Mesendoderm (in vitro differentiated cells): ENCODE data around the gene GLIS1.

Experiments
- DNase-seq: peaks from one replicate; pipeline ENCODE4 v3.0.0; 2013
- H2AK5ac ChIP-seq: 2 replicates; pipeline ENCODE4 v1.6.1; 2013; ENCODE audit warnings: low read length, inconsistent platforms
- H2BK120ac ChIP-seq: 2 replicates; pipeline ENCODE4 v1.6.1; 2013; ENCODE audit warnings: low read depth, mild to moderate bottlenecking, low read length, moderate library complexity, mixed read lengths
- H2BK15ac ChIP-seq: replicated peaks from 2 replicates; pipeline ENCODE4 v1.6.1; 2013; ENCODE audit warnings: low read depth, mild to moderate bottlenecking, moderate library complexity
- H2BK5ac ChIP-seq: 2 replicates; pipeline ENCODE4 v1.6.1; 2013; ENCODE audit warnings: low read length, inconsistent platforms
- H3K18ac ChIP-seq: 2 replicates; pipeline ENCODE4 v1.6.1; 2013; ENCODE audit warnings: mild to moderate bottlenecking, low read length, mixed read lengths
- H3K23ac ChIP-seq: one replicate; pipeline ENCODE4 v1.6.1; 2013; ENCODE audit warnings: low read length
- H3K27ac ChIP-seq: 2 replicates; pipeline ENCODE4 v1.5.1; 2013; ENCODE audit warnings: low read depth, mild to moderate bottlenecking, inconsistent platforms, low read length, moderate library complexity
- H3K27me3 ChIP-seq: 2 replicates; pipeline ENCODE4 v1.6.1; 2013; ENCODE audit warnings: low read length, control low read depth, mild to moderate bottlenecking, inconsistent platforms; ENCODE audit not compliant: insufficient read depth, poor library complexity
- H3K36me3 ChIP-seq: 2 replicates; pipeline ENCODE4 v1.6.1; 2013; ENCODE audit warnings: low read length, inconsistent platforms; ENCODE audit not compliant: control insufficient read depth, insufficient read depth
- H3K4ac ChIP-seq: one replicate; pipeline ENCODE4 v1.6.1; 2013; ENCODE audit warnings: low read depth, mild to moderate bottlenecking, low read length, moderate library complexity
- H3K4me1 ChIP-seq: 2 replicates; pipeline ENCODE4 v1.6.1; 2013; ENCODE audit warnings: low read depth, low read length, inconsistent platforms; ENCODE audit not compliant: control insufficient read depth
- H3K4me2 ChIP-seq: 2 replicates; pipeline ENCODE4 v1.6.1; 2013; ENCODE audit warnings: low read length
- H3K4me3 ChIP-seq: 2 replicates; pipeline ENCODE4 v1.5.1; 2013; ENCODE audit warnings: mild to moderate bottlenecking, low read length
- H3K56ac ChIP-seq: one replicate; pipeline ENCODE4 v1.6.1; 2013; ENCODE audit warnings: low read length
- H3K79me1 ChIP-seq: 2 replicates; pipeline ENCODE4 v1.6.1; 2013; ENCODE audit warnings: low read length, inconsistent platforms
- H3K79me2 ChIP-seq: 2 replicates; pipeline ENCODE4 v1.6.1; 2013; ENCODE audit warnings: mild to moderate bottlenecking, low read length; ENCODE audit not compliant: control insufficient read depth, insufficient read depth
- H3K9ac ChIP-seq: 2 replicates; pipeline ENCODE4 v1.6.1; 2013; ENCODE audit warnings: low read length, inconsistent platforms
- H4K5ac ChIP-seq: one replicate; pipeline ENCODE4 v1.6.1; 2013; ENCODE audit warnings: low read length
- H4K8ac ChIP-seq: one replicate; pipeline ENCODE4 v1.6.1; 2013; ENCODE audit warnings: low read depth, mild to moderate bottlenecking, control low read depth, low read length, moderate library complexity
- WGBS: extraction: QIAGEN DNeasy Blood & Tissue Kit; methylation state at CpG from one replicate; pipeline ENCODE4 v1.1.7; 2013; ENCODE audit warnings: low lambda C conversion rate, missing lambda C conversion rate; ENCODE audit not compliant: insufficient coverage; ENCODE audit errors: extremely low coverage; 5-methylcytosine and 5-hydroxymethylcytosine counted together

The GLIS1 gene

DNA sequence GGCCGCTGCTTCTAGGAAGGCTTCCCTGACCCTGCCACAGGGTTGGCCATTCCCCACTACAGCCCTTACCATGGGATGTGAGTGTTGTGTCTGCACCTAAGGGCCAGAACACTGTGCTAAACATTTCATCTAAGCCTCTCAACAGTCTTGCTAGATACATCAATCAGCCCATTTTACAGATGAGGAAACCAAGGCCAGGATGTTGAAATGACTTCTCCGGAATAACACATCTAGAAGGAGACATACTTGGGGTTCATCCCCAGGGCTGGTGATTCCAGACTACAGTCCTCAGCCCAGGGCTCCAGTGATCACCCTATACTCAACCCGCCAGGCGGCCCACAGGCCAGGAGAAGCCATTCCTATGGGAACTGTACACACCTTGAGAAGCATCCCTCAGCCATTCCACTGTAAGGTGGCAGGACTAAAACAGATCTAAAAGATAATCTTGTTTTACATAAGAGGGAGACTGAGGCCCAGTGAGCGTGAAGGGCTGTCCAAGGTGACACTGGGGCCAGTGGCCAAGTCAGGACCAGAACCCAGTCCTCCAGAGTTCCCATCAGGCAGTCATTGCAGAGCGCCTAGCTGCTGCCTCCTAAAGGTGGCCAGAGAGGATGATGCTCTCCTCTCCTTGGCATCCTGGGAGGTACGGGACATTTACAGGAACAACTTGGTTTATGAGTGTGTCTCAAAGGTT, 119.5 kb downstream of the GLIS1 start:
- Histone ChIP-seq H4K5ac (no peak overlapping the region), H3K4ac (no peak overlapping the region), H4K8ac (no peak overlapping the region), H3K36me3 (no peaks in the 10 kb centered on the region), H3K18ac (no peak overlapping the region), H3K27ac (no peak overlapping the region), H3K9ac (no peak overlapping the region), H2BK5ac (no peak overlapping the region), H2BK120ac (no peak overlapping the region), H3K27me3 (no peaks in the 10 kb centered on the region), H3K56ac (no peak overlapping the region), H3K4me2 (no peak overlapping the region), H2AK5ac (no peak overlapping the region), H3K79me2 (no peaks in the 10 kb centered on the region), H3K4me1 (no peaks in the 10 kb centered on the region), H2BK15ac (no peak overlapping the region), H3K23ac (no peak overlapping the region), H3K79me1 (no peaks in the 10 kb centered on the region), H3K4me3 (no peak overlapping the region)
- no peak for DNase-seq
- WGBS: no CpG with 5 or more reads among the region's 7 CpGs

DNA sequence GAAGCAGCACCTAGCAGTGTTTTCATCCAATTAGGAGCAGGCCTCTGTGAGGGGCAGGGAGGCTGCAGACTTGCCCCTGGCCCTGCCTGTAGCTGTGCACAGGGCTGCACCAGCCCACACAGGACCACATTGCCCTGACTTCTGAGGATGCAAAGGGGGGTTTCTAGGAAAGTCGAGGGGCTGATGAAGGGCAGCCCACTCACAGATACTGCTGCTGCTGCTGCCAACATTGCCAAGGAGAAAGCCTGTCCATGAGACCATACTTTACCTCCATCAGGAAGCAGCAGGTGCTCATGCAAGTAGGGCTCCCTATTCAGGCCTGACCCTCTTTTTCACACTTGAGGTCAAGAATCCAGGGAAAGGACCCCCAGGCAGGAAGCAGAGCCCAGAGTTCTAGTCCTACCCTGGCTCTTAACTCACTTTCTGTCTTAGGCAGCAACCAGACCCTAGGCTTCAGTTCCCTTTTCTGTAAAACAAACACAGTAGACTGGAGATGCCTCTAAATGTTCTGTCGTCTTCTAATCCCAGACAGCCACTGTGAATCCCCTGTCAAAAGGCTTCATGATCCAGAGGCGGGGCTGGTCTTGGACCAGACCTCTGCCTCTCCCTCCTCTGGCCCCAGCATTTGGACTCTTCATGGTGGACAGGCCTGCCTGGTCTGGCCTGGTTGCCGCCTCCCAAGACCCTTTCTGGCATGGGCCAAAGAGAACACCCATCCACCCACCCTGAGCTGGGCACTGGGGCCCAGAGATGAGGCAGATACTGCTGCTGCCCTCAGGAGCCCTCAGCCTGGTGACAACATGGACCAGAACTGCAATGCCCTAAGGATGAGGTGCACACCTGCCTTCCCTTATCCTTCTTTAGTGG, 120.2 kb downstream of the GLIS1 start:
- H3K27ac ChIP-seq: no peak overlapping the region
- H4K5ac ChIP-seq: no peak overlapping the region
- no peak overlapping the region for H2AK5ac ChIP-seq
- H3K56ac ChIP-seq: no peak overlapping the region
- no peak overlapping the region for H3K23ac ChIP-seq
- no peak overlapping the region for H4K8ac ChIP-seq
- no peak overlapping the region for H2BK15ac ChIP-seq
- no peak overlapping the region for H3K4me2 ChIP-seq
- no peak overlapping the region for H2BK120ac ChIP-seq
- no peaks in the 10 kb centered on the region for H3K36me3 ChIP-seq
- no peak overlapping the region for H3K18ac ChIP-seq
- DNase-seq: no peak
- H3K4me1 ChIP-seq: no peaks in the 10 kb centered on the region
- no peak overlapping the region for H3K4ac ChIP-seq
- no peak overlapping the region for H3K9ac ChIP-seq
- no peak overlapping the region for H2BK5ac ChIP-seq
- H3K79me1 ChIP-seq: no peaks in the 10 kb centered on the region
- no peaks in the 10 kb centered on the region for H3K79me2 ChIP-seq
- H3K27me3 ChIP-seq: no peaks in the 10 kb centered on the region
- no CpG with 5 or more reads among the region's 4 CpGs for WGBS
- no peak overlapping the region for H3K4me3 ChIP-seq

DNA sequence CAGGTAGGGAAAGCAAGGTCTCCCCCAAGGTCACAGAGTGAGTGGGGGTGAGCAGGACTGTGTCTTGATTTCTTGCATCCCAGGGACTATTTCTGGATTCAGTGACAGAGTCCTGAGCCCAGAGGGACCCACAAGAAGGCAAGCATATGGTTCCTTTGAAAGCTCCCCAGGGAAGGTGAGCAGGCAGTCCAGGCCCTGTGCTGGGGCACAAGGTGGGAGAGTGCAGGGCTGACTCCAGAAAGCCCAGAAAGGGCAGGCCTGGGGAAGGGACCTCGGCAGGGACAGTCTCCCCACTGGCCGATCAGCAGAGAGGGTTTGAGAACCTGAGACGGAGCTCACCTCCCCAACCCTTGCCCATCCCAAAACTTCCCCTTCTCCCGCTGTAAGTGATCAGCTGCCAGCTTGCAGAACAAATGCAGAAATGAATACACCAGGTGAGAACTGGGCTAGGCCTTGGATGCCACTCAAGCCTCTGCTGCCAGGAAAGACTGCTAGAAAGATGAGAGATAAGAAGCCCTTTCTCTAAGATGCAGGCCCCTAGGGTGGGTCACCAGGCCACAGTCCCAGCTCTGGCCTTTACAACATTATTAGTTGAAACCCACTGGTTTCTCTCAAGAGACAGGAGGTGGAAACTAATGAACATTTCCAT, 121.0 kb downstream of the GLIS1 start:
- Histone ChIP-seq H3K23ac (no peak overlapping the region), H3K4ac (no peak overlapping the region), H3K9ac (no peak overlapping the region), H3K4me1 (no peaks in the 10 kb centered on the region), H3K27ac (no peak overlapping the region), H4K5ac (no peak overlapping the region), H2BK15ac (no peak overlapping the region), H2AK5ac (no peak overlapping the region), H2BK5ac (no peak overlapping the region), H3K79me1 (no peaks in the 10 kb centered on the region), H3K27me3 (no peaks in the 10 kb centered on the region), H3K56ac (no peak overlapping the region), H3K36me3 (no peaks in the 10 kb centered on the region), H2BK120ac (no peak overlapping the region), H3K79me2 (no peaks in the 10 kb centered on the region), H3K18ac (no peak overlapping the region), H4K8ac (no peak overlapping the region), H3K4me3 (no peak overlapping the region), H3K4me2 (no peak overlapping the region)
- DNase-seq: no peak
- WGBS: no CpG with 5 or more reads among the region's 4 CpGs

DNA sequence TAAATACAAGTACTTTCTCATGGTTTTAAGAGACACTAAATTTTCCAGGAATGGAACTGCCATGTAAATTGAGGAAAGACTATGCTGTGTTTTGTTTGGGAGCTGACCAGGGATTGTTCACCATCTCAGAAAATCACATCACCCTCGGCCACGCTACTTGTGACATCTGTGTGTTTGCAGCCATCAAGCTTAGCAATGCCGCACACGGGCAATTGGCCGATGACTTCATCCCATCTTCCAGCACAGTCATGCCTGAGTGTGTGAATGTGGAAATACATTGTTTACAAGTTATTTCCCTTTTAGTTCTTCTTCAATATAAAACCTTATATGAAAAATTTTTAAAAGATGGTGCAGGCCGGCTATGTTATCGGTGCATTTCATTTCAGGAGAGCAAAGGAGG, 121.6 kb downstream of the GLIS1 start:
- H3K4ac ChIP-seq: no peak overlapping the region
- H3K27me3 ChIP-seq: no peaks in the 10 kb centered on the region
- H2BK5ac ChIP-seq: no peak overlapping the region
- H3K4me1 ChIP-seq: no peaks in the 10 kb centered on the region
- no peak overlapping the region for H3K4me3 ChIP-seq
- H4K5ac ChIP-seq: no peak overlapping the region
- no peaks in the 10 kb centered on the region for H3K36me3 ChIP-seq
- H3K23ac ChIP-seq: no peak overlapping the region
- no CpG with 5 or more reads among the region's 7 CpGs for WGBS
- no peak overlapping the region for H4K8ac ChIP-seq
- no peak overlapping the region for H2BK15ac ChIP-seq
- no peak overlapping the region for H3K18ac ChIP-seq
- no peak overlapping the region for H3K4me2 ChIP-seq
- no peak for DNase-seq
- H3K56ac ChIP-seq: no peak overlapping the region
- no peaks in the 10 kb centered on the region for H3K79me2 ChIP-seq
- no peak overlapping the region for H3K27ac ChIP-seq
- no peak overlapping the region for H3K9ac ChIP-seq
- no peak overlapping the region for H2BK120ac ChIP-seq
- no peaks in the 10 kb centered on the region for H3K79me1 ChIP-seq
- H2AK5ac ChIP-seq: no peak overlapping the region

DNA sequence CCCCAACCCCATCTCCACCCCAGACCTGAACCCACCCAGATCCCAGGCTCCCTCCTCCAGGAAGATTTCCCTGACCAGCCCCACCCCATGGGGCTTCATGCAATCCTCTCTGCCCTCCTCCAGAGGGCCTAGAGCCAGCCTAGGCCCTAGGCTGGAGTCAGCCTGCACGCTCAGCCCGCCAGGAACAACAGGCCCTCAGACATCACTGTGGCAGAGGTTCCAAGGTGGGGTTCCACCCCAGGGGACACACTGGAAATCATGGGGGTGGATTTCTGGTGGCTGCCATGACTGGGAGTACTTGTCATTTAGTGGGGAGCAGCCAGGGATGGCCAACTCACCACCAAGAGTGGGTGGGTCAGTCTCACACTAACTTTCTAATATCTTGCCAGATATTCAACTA, 122.0 kb downstream of the GLIS1 start:
- H2AK5ac ChIP-seq: no peak overlapping the region
- H3K18ac ChIP-seq: no peak overlapping the region
- no peaks in the 10 kb centered on the region for H3K79me1 ChIP-seq
- no peak overlapping the region for H3K27ac ChIP-seq
- peak; percentile 54 for DNase-seq
- no peaks in the 10 kb centered on the region for H3K4me1 ChIP-seq
- no peak overlapping the region for H3K9ac ChIP-seq
- H4K5ac ChIP-seq: no peak overlapping the region
- no peaks in the 10 kb centered on the region for H3K27me3 ChIP-seq
- no CpG with 5 or more reads among the region's 2 CpGs for WGBS
- no peak overlapping the region for H2BK120ac ChIP-seq
- no peak overlapping the region for H4K8ac ChIP-seq
- no peak overlapping the region for H3K56ac ChIP-seq
- H2BK5ac ChIP-seq: no peak overlapping the region
- H3K4ac ChIP-seq: no peak overlapping the region
- H2BK15ac ChIP-seq: no peak overlapping the region
- H3K4me3 ChIP-seq: no peak overlapping the region
- no peaks in the 10 kb centered on the region for H3K36me3 ChIP-seq
- no peaks in the 10 kb centered on the region for H3K79me2 ChIP-seq
- no peak overlapping the region for H3K4me2 ChIP-seq
- H3K23ac ChIP-seq: no peak overlapping the region
